A673 (cell line): ENCODE results near the gene CNOT6L.

Source experiments
- EZH2 ChIP-seq: fragments of 200-600 bp; sonication (generic); IDR thresholded peaks from 2 replicates; pipeline ENCODE4 v1.6.1; 2017; ENCODE audit warnings: borderline replicate concordance, low read depth, mild to moderate bottlenecking, mixed read lengths, antibody characterized with exemption, low read length; ENCODE audit not compliant: poor library complexity, severe bottlenecking
- TF ChIP-seq, protein P1 (sequence below): fragments of 300-800, 200-600 bp; sonication (generic); conservative IDR thresholded peaks from 2 replicates; pipeline ENCODE4 v1.5.1; 2017; ENCODE audit warnings: low read depth, mild to moderate bottlenecking, antibody characterized with exemption, low read length, moderate library complexity, mixed read lengths

DNA sequence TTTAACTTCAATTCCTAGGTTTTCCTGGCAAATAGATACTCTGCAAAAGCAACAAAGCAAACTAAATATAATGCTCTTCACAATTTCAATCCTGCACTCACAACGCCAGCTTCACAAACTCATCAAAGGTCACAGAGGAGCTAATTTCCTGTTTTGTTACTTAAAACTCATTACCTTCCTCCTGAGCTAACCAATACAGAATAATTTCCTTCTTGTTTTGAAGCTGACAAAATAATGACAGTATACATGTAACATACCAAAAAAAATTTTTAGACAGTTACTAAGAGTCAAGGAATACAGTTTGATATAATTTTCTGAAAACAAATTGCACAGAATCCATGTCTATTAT, 17.9 kb downstream of the CNOT6L start:
- TF ChIP-seq, protein P1, sequence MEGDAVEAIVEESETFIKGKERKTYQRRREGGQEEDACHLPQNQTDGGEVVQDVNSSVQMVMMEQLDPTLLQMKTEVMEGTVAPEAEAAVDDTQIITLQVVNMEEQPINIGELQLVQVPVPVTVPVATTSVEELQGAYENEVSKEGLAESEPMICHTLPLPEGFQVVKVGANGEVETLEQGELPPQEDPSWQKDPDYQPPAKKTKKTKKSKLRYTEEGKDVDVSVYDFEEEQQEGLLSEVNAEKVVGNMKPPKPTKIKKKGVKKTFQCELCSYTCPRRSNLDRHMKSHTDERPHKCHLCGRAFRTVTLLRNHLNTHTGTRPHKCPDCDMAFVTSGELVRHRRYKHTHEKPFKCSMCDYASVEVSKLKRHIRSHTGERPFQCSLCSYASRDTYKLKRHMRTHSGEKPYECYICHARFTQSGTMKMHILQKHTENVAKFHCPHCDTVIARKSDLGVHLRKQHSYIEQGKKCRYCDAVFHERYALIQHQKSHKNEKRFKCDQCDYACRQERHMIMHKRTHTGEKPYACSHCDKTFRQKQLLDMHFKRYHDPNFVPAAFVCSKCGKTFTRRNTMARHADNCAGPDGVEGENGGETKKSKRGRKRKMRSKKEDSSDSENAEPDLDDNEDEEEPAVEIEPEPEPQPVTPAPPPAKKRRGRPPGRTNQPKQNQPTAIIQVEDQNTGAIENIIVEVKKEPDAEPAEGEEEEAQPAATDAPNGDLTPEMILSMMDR, result no peak
- no peak for TF ChIP-seq EZH2
